Mesodermal cell (in vitro differentiated cells): ENCODE data around the gene PRDM16.

Experiments
- H3K27ac ChIP-seq: 2 replicates; pipeline ENCODE4 v1.7.0; 2013; ENCODE audit warnings: mild to moderate bottlenecking, low read depth, low read length, moderate library complexity; ENCODE audit not compliant: severe bottlenecking
- H3K36me3 ChIP-seq: 2 replicates; pipeline ENCODE4 v1.7.1; 2013; ENCODE audit warnings: mild to moderate bottlenecking, low read length, moderate library complexity; ENCODE audit not compliant: control insufficient read depth, insufficient read depth
- H3K4me1 ChIP-seq: one replicate; pipeline ENCODE4 v1.7.1; 2013; ENCODE audit warnings: mild to moderate bottlenecking, low read length; ENCODE audit not compliant: insufficient read depth, control insufficient read depth, poor library complexity, severe bottlenecking
- H3K4me3 ChIP-seq: 2 replicates; pipeline ENCODE4 v1.7.0; 2013; ENCODE audit warnings: low read length, control low read depth, mild to moderate bottlenecking; ENCODE audit not compliant: insufficient read depth, poor library complexity, severe bottlenecking; ENCODE audit errors: extremely low read depth
- H3K9me3 ChIP-seq: 2 replicates; pipeline ENCODE4 v1.7.1; 2013; ENCODE audit warnings: mild to moderate bottlenecking, low read length, moderate library complexity; ENCODE audit not compliant: control insufficient read depth
- WGBS, 2 experiments: methylation state at CpG; one replicate each; pipeline ENCODE4 v1.1.5; 2013; ENCODE audit warnings: missing lambda C conversion rate in 2 of 2; ENCODE audit not compliant: insufficient coverage in 2 of 2; 5-methylcytosine and 5-hydroxymethylcytosine counted together

PRDM16 gene

DNA sequence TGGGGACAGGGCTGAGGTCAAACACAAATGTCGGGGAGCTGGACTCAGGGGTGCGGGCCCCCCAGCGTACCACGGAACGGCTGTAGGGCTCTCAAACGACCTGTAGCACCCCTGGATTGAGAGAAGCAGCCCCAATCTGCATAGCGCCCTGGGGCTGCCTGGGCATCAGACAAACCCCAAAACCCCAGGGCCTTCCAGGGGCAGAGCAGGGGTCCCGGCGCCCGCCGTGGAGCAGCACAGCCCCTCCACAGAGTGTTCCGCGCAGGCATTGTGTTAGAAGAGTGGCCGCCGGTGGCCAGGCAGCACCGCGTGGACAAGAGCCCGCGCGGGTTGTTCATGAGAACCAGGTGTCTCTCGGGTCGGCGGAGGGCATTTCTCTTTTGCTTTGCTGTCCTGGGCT is 321.3 kb downstream of the PRDM16 start:
- Histone ChIP-seq H3K27ac (no peak overlapping the region), H3K36me3 (no peaks in the 10 kb centered on the region), H3K9me3 (no peaks in the 10 kb centered on the region), H3K4me1 (peaks cover 31% of the 10 kb centered on the region), H3K4me3 (no peak overlapping the region)
- WGBS, 2 experiments, result 88 to 94% methylated on average over 22 of the region's 23 CpGs

DNA sequence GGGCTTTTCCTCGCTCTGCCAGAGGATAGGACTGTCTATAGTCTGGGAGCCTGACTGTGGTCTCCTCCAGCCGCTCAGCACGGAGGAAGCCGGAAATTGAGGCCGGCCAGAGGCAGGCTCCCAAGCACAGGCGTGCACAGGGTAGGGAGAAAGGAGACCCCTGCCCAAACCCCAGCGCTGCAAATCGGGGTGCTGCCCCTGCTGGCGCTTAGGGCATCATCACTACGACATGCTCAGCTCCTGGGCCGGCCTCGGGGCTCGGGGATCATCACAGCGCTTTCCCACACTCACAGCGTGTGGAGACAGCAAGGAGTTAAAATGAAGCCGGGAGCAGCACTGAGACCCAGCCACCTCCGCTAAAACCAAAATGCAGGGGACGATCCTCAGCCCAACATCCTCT is 322.7 kb downstream of the PRDM16 start:
- Histone ChIP-seq H3K9me3 (no peaks in the 10 kb centered on the region), H3K36me3 (no peaks in the 10 kb centered on the region), H3K27ac (no peak overlapping the region), H3K4me3 (peak overlapping the region; percentile 14), H3K4me1 (peaks cover 36% of the 10 kb centered on the region)
- 32% methylated on average over 15 to 16 of the region's 18 CpGs for WGBS, 2 experiments

- Histone ChIP-seq H3K4me3 (peak overlapping the region; percentile 42), H3K4me1 (peaks cover 41% of the 10 kb centered on the region), H3K27ac (peak overlapping the region; percentile 92), H3K9me3 (no peaks in the 10 kb centered on the region), H3K36me3 (no peaks in the 10 kb centered on the region)
- 5% methylated on average over 55 to 59 of the region's 63 CpGs for WGBS, 2 experiments
Observed at GRCh38 chr1:3393024-3393986, 324.3 kb downstream of the PRDM16 start.

GRCh38 chr1:3393987-3394920 is 325.3 kb downstream of the PRDM16 start:
- Histone ChIP-seq H3K9me3 (no peaks in the 10 kb centered on the region), H3K36me3 (no peaks in the 10 kb centered on the region), H3K4me3 (peak overlapping the region; percentile 42), H3K27ac (peak overlapping the region; percentile 92), H3K4me1 (peaks cover 41% of the 10 kb centered on the region)
- 35 to 39% methylated on average over 28 to 53 of the region's 59 CpGs for WGBS, 2 experiments

GRCh38 chr1:3396411-3396810 is 327.4 kb downstream of the PRDM16 start:
- Histone ChIP-seq H3K4me3 (no peak overlapping the region), H3K36me3 (no peaks in the 10 kb centered on the region), H3K9me3 (no peaks in the 10 kb centered on the region), H3K4me1 (peaks cover 45% of the 10 kb centered on the region), H3K27ac (no peak overlapping the region)
- 85 to 91% methylated on average over 8 to 11 of the region's 11 CpGs for WGBS, 2 experiments

DNA sequence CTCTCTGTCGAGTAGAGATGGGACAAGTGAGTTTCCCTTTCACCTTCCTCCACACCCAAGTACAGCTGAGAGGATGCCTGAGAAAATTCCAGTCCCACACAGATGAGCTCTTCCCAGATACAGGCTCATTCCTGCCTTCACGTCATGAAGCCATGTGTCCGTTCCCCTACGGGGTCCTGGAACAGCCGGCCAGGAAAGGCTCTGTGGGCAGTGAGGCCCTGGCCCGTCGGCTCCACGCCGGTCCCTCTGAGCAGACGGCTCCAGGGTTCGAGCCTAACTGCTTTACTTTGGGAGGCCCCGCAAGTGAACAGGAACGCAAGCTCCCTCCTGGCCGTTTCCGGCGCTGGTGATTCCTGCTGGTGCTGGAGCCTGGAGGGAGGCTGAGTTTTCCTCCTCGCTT is 328.3 kb downstream of the PRDM16 start:
- WGBS, 2 experiments, result 83 to 84% methylated on average over 15 of the region's 17 CpGs
- Histone ChIP-seq H3K36me3 (no peaks in the 10 kb centered on the region), H3K4me3 (no peak overlapping the region), H3K4me1 (peaks cover 38% of the 10 kb centered on the region), H3K27ac (no peak overlapping the region), H3K9me3 (no peaks in the 10 kb centered on the region)

- H3K4me3 ChIP-seq, result no peak overlapping the region
- no peaks in the 10 kb centered on the region for H3K36me3 ChIP-seq
- 93 to 94% methylated on average over 18 to 23 of the region's 25 CpGs for WGBS, 2 experiments
- peaks cover 27% of the 10 kb centered on the region for H3K4me1 ChIP-seq
- no peaks in the 10 kb centered on the region for H3K9me3 ChIP-seq
- no peak overlapping the region for H3K27ac ChIP-seq
Observed at GRCh38 chr1:3398396-3399140, 329.6 kb downstream of the PRDM16 start.

DNA sequence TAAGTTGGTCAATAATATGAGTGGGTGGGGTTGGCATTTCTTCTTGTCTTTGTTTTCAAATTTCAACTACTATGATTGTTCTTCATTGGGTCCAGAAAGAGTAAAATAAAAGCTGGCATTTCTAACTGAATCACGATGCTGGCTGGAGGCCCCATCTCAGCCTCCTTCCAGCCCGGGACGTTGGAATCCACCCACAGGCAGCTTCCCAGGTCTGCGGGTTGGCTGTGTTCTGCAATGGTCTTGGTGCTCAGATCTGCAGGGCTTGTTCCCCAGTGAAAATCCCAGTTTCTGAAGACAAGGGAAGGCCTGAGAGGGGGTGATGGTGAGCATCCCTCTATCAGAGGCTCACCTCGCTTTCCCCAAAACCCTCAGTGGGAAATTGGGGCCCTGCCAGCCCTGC is 330.7 kb downstream of the PRDM16 start:
- no peak overlapping the region for H3K4me3 ChIP-seq
- no peaks in the 10 kb centered on the region for H3K36me3 ChIP-seq
- H3K9me3 ChIP-seq, result no peaks in the 10 kb centered on the region
- no peak overlapping the region for H3K27ac ChIP-seq
- 83 to 87% methylated on average over 5 of the region's 5 CpGs for WGBS, 2 experiments
- H3K4me1 ChIP-seq, result peaks cover 16% of the 10 kb centered on the region

- Histone ChIP-seq H3K4me1 (peaks cover 9% of the 10 kb centered on the region), H3K9me3 (no peaks in the 10 kb centered on the region), H3K4me3 (no peak overlapping the region), H3K36me3 (no peaks in the 10 kb centered on the region), H3K27ac (no peak overlapping the region)
- WGBS, 2 experiments, result 97% methylated on average over 10 to 13 of the region's 13 CpGs
Observed at GRCh38 chr1:3401585-3402257, 332.7 kb downstream of the PRDM16 start.
